HepG2 (cell line): ENCODE data around the gene SMIM22. TPM values are rescaled to one million over a fixed set of nuclear protein-coding genes. Genes with fewer than 3 reads are reported as not detected.
A peak's percentile ranks its signal among the peaks of the same experiment; 100 is the strongest.

ENCODE experiments used
- HMGXB3 ChIP-seq: sonication (generic); formaldehyde crosslinking; IDR thresholded peaks from 2 replicates; pipeline ENCODE4 v1.4.0; 2020; ENCODE audit warnings: missing genetic modification reagents, borderline replicate concordance
- HOXA7 ChIP-seq: sonication (generic); formaldehyde crosslinking; IDR thresholded peaks from 2 replicates; pipeline ENCODE4 v1.8.1; 2022; ENCODE audit warnings: mild to moderate bottlenecking, missing genetic modification reagents, moderate library complexity
- REST ChIP-seq, 2 experiments: IDR thresholded peaks; 2 replicates each; pipeline ENCODE4 v1.6.1; 2011 to 2012; ENCODE audit warnings: low read length in 2 of 2, borderline replicate concordance in 1 of 2, low read depth in 1 of 2, mild to moderate bottlenecking in 1 of 2, moderate library complexity in 1 of 2
- WIZ ChIP-seq: sonication (generic); formaldehyde crosslinking; IDR thresholded peaks from 2 replicates; pipeline ENCODE4 v1.5.1; 2020; ENCODE audit warnings: mild to moderate bottlenecking, missing genetic modification reagents
- ZBTB3 ChIP-seq: sonication (generic); formaldehyde crosslinking; IDR thresholded peaks from 2 replicates; pipeline ENCODE4 v1.4.0; 2020; ENCODE audit warnings: low read depth, mild to moderate bottlenecking, moderate library complexity, missing genetic modification reagents, borderline replicate concordance
- ZNF350 ChIP-seq: sonication (generic); formaldehyde crosslinking; IDR thresholded peaks from 2 replicates; pipeline ENCODE4 v1.4.0; 2020; ENCODE audit warnings: mild to moderate bottlenecking, low read depth, missing genetic modification reagents, borderline replicate concordance
- ZNF567 ChIP-seq: sonication (generic); formaldehyde crosslinking; IDR thresholded peaks from 2 replicates; pipeline ENCODE4 v1.8.1; 2023; ENCODE audit warnings: mild to moderate bottlenecking, missing genetic modification reagents, borderline replicate concordance
- ZSCAN5A ChIP-seq: sonication (generic); formaldehyde crosslinking; IDR thresholded peaks from 2 replicates; pipeline ENCODE4 v1.8.0; 2022; ENCODE audit warnings: mild to moderate bottlenecking, missing genetic modification reagents, borderline replicate concordance
- polyA plus RNA-seq, 8 experiments: library from polyadenylated mRNA; depleted of rRNA in 3 of 8; stranded (reverse) in 7 of 8; unstranded in 1 of 8; fragments of >200 nt; fragmentation: Illumina TruSeq in 4 of 8; extraction: Trizol in 4 of 8; gene quantifications; 2 replicates each; pipeline versions ENCODE4 v1.2.1 to v1.2.3, GENCODE V29; 2011 to 2016; ENCODE audit warnings: low read depth in 4 of 8, missing spikeins in 1 of 8, mixed read lengths in 1 of 8; ENCODE audit not compliant: insufficient read depth in 1 of 8
- total RNA-seq, 5 experiments: library from RNA; depleted of rRNA; stranded (reverse); fragments of >200 nt; fragmentation: Illumina TruSeq; extraction: Trizol; gene quantifications; 2 replicates each; pipeline ENCODE4 v1.2.3, GENCODE V29; 2016; ENCODE audit warnings: low read depth in 1 of 5
- TF ChIP-seq, protein P1 (sequence below): sonication (generic); formaldehyde crosslinking; IDR thresholded peaks from 2 replicates; pipeline ENCODE4 v1.4.0; 2020; ENCODE audit warnings: mild to moderate bottlenecking, low read depth, missing genetic modification reagents

SMIM22 gene
- total and polyA plus RNA-seq, 2 of the 13 experiments (the other 11 are each of a cell fraction or from before 2014, with no cell fraction given), result not detected

- no peak for TF ChIP-seq ZSCAN5A (CRISPR knock-in tag)
- no peak; the same call in 1 of the 2 replicates for TF ChIP-seq ZNF350 (CRISPR knock-in tag)
- no peak for TF ChIP-seq REST (IDR thresholded peaks at IDR 0.05; ENCODE audit: borderline replicate concordance in 1 of 2, low read depth in 1 of 2, low read length in 2 of 2)
- TF ChIP-seq ZBTB3 (CRISPR knock-in tag), result no peak
- no peak for TF ChIP-seq ZNF567 (CRISPR knock-in tag)
- TF ChIP-seq HOXA7, result no peak
- TF ChIP-seq HMGXB3, result 0 out of 2 replicates have a peak, but pooled peaks have one; percentile 12
- TF ChIP-seq WIZ (CRISPR knock-in tag), result no peak; the same call in 1 of the 2 replicates
- TF ChIP-seq, protein P1, sequence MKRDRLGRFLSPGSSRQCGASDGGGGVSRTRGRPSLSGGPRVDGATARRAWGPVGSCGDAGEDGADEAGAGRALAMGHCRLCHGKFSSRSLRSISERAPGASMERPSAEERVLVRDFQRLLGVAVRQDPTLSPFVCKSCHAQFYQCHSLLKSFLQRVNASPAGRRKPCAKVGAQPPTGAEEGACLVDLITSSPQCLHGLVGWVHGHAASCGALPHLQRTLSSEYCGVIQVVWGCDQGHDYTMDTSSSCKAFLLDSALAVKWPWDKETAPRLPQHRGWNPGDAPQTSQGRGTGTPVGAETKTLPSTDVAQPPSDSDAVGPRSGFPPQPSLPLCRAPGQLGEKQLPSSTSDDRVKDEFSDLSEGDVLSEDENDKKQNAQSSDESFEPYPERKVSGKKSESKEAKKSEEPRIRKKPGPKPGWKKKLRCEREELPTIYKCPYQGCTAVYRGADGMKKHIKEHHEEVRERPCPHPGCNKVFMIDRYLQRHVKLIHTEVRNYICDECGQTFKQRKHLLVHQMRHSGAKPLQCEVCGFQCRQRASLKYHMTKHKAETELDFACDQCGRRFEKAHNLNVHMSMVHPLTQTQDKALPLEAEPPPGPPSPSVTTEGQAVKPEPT (CRISPR knock-in tag), result no peak
These were observed 26.4 kb upstream of the SMIM22 start (continued) for GRCh38 chr16:4768549-4769305.
